GM18951 (cell line): ENCODE data around the gene CHRNA10.

Source experiments
- POLR2A ChIP-seq: IDR thresholded peaks from 4 replicates; pipeline ENCODE4 v1.6.1; 2011; ENCODE audit warnings: mild to moderate bottlenecking; ENCODE audit not compliant: insufficient read length, insufficient read depth; ENCODE audit errors: extremely low read depth
- in situ Hi-C: fragments of 300-500 bp; cut with MboI; formaldehyde crosslinking; loops from one replicate; pipeline ENCODE4 v1.12.0; 2022; ENCODE audit warnings: low sequenced_read_pairs, mixed read lengths, inconsistent platforms; ENCODE audit not compliant: unreplicated experiment

The CHRNA10 gene

DNA sequence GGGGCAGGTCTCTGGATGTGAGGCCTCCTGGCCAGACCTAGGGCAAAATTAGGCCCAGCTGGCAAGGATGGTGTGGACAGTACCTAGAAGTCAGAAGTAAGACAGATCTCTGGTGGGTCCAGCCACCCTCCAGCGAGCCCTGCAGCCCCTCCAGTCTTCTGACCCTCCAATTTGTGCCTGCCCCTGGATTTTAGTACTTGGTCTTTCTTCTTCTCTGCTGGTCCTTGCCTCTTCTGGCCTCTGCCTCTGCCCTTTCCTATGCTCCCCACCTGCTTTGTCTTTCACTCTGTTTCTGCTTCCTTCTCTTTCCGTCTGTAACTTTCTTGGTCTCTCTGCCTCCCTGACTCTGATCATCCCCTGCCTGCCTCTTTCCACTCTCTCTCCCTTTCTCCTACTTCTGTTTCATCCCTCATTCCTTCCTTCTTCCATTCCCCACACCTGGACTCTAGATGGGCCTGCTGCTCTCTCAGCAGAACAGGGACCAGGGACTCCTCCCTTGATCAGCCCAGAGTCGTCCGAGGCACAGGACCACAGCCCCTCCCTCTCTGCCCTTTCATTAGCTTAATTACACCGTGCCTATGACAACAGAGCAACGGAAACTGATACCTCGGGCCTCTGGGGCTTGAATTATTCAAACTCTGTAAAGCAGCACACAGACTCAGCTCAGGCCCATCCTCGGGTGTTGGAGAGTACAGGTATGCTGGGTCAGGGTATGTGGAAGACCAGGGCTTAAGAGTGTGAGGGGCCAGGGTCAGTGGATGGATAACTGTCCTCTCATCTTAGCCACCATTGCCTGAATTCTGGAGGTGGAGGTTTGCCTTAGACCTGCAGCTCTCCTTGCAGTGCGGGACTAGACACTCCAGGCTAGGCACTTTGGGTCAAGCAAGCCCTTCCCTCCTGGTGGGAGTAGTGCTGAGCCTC is at the start of gene CHRNA10:
Gene CHRNA10, minus strand, starts transcription at position 51 of the 921 bp plus-strand sequence. CDS start 72 bp downstream, outside the sequence.
- in situ Hi-C loops = no loop called here
- no peak for TF ChIP-seq POLR2A

DNA sequence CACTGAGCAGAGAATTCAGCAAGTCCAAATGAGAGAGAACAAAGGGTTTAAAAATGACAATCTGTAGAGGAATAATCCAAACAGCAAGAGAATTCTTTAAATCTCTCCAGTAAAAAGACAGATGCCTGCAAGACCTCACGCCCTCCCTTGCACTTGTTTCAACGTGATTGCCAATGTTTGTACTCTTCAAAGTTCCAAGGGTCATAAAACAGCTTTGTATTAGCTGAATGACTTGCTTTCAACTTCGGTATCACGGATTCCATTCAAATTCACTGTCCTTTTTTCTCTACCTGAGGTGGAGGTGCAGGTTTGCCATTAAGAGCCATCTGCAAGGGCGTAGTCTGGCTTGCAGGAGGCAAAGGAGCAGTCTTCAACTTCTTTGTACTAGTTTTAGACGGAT is 41.1 kb upstream of the CHRNA10 start:
- no peak for TF ChIP-seq POLR2A
- in situ Hi-C loops = no loop called here

GRCh38 chr11:3710485-3711259 is 39.5 kb upstream of the CHRNA10 start:
- in situ Hi-C loops = no loop called here
- TF ChIP-seq POLR2A = no peak

- in situ Hi-C loops = no loop called here
- TF ChIP-seq POLR2A = no peak
Observed at GRCh38 chr11:3709977-3710376, 38.8 kb upstream of the CHRNA10 start.

DNA sequence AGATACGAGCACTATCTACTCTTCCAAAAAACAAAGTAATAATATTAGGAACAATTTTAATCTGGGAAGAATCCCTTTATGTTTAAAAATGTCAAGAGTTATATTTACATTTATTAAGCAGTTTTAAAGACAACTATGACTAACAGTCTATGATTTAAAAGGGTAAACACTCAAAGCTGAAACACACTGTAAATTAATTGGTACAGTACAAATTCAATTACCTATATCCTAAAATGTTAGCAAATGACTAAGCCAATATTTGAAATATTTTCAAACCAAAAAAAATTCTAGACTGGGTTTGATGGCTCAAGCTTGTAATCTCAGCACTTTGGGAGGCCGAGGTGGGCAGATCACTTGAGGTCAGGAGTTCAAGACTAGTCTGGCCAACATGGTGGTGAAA is 36.0 kb upstream of the CHRNA10 start:
- in situ Hi-C loops = no loop called here
- no peak for TF ChIP-seq POLR2A

GRCh38 chr11:3703383-3703782 is 32.2 kb upstream of the CHRNA10 start:
- in situ Hi-C loops = no loop called here
- no peak for TF ChIP-seq POLR2A

DNA sequence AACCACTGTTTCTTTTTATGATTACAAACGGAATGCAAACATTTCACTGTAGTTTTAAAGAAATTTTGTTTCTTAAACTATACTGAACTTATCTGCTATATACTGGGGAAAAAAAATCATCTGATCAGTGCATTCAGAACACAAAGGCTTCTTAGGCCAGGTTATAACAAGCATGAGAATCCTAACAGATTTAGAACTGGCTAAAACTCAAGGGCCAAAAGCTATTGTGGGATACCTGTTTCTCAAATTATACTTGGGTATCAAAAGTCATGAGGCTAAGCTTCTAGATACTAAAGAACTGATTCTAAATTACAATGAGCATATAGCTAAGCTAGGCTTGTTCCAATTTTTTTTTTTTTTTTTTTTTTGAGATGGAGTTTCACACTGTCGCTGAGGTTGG is 29.7 kb upstream of the CHRNA10 start:
- no peak for TF ChIP-seq POLR2A
- in situ Hi-C loops = no loop called here

DNA sequence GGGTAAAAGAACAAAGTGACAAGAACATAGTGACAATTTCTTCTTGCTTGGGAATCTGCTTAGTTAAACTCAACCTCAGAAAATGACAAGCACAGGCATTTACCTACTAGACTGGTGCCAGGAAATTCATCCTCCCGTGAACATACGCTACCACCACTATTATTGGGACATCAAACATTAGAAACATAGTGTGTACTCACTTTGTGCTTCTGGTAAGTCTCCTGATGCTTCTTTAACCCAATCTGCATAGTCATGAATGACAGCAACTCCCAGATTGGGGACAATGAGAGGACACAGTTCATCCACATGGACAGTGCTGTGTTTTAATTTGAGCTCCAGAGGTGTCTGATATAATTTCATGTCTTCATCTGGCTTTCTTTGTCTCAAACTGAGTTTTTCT is 29.2 kb upstream of the CHRNA10 start:
- in situ Hi-C loops = no loop called here
- no peak for TF ChIP-seq POLR2A

GRCh38 chr11:3686751-3687150 is 15.6 kb upstream of the CHRNA10 start:
- in situ Hi-C loops = no loop called here
- TF ChIP-seq POLR2A = no peak

GRCh38 chr11:3685923-3686322 is 14.7 kb upstream of the CHRNA10 start:
- in situ Hi-C loops = no loop called here
- TF ChIP-seq POLR2A = no peak

DNA sequence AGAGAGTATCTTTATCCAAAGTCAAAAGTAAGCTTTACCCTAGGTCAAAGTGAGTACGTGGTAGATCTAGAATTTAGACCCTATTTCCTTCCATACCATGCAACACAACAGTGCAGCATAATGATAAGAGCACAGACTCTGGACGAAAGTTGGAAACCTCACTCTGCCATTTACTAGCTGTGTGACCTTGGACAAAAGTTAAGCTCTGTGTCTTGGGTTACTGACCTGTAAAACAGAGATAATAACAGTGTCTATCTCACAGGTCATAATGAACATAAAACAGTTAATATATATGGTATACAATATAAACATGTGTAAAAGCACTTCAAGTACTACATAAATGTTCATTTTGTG is 13.6 kb upstream of the CHRNA10 start:
- no peak for TF ChIP-seq POLR2A
- in situ Hi-C loops = no loop called here

DNA sequence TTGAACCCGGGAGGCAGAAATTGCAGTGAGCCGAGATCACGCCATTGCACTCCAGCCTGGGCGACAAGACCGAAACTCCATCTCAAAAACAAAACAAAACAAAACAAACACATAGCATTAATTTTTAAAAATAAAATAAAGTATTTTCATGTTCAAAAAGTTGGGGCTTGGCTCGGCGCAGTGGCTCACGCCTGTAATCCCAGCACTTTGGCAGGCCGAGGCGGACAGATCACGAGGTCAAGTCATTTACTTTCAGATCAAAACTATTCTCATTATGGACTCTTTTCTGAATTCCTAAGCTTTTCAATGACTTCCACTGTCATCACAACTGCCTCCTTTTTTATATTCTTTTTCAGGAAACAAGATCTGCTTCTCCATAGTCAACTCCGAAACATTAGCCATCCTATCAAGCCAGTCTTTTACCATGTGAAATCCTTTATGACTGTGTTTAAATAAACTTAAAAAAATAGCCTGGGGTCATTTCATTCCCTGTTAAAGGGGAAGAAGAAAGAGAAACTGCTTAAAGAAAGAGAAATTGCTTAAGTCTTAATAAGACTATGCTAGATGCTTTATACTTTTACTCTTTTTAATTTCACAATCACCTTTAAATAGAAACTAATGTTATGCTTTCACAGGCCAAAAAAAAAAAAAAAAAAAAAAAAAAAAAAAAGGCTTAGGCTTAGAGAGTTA is 13.1 kb upstream of the CHRNA10 start:
- no peak for TF ChIP-seq POLR2A
- in situ Hi-C loops = no loop called here

DNA sequence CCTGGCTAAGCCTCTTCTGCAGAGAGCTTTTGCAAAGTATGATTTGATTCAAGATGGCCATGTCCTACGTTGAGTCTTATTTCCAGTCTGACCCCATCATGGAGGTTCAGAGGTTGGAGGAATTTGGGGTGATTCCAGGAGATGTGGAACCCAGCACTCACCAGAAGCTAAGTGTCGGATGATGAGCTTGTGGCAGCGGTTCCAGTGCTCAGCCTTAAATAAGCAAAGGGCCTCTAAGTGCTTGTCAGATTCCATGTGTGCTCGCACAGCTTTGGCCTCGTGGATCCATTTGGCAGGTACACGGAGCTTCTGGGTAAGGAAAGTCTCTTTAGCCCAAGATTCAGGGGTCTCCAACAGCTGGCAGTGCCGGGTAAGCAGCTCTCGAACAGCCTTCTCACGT is 11.9 kb upstream of the CHRNA10 start:
- TF ChIP-seq POLR2A = no peak
- in situ Hi-C loops = no loop called here
